ENCODE measurements around the gene FH.

DNA sequence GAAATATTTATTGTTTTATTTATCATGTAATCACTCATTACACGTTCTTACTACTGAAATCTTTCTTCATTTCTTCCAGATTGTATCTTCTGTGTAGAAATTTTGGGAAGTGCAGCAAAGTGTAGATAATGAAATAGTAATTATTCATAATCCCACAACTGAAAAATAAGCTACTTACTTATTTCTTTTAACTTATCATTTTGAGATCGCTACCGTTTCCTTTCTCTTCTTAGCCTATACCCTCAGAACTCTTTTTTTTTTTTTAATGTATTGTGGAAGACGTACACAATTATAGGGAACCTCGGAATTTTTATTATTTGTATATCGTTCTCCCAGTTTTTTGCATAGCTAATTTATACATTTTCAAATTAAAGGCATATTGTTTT is 518 bp upstream of the FH start:
- TF ChIP-seq, protein P1, sequence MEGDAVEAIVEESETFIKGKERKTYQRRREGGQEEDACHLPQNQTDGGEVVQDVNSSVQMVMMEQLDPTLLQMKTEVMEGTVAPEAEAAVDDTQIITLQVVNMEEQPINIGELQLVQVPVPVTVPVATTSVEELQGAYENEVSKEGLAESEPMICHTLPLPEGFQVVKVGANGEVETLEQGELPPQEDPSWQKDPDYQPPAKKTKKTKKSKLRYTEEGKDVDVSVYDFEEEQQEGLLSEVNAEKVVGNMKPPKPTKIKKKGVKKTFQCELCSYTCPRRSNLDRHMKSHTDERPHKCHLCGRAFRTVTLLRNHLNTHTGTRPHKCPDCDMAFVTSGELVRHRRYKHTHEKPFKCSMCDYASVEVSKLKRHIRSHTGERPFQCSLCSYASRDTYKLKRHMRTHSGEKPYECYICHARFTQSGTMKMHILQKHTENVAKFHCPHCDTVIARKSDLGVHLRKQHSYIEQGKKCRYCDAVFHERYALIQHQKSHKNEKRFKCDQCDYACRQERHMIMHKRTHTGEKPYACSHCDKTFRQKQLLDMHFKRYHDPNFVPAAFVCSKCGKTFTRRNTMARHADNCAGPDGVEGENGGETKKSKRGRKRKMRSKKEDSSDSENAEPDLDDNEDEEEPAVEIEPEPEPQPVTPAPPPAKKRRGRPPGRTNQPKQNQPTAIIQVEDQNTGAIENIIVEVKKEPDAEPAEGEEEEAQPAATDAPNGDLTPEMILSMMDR (IDR thresholded peaks at IDR 0.05): no peak
- TF ChIP-seq POLR2A (IDR thresholded peaks at IDR 0.05; ENCODE audit: low read depth) (no peak), POLR2AphosphoS5 (IDR thresholded peaks at IDR 0.05) (no peak)

Data from esophagus muscularis mucosa (tissue), 3 donors.